H1 (cell line): ENCODE results near the gene ERCC1. TPM values are rescaled to one million over a fixed set of nuclear protein-coding genes. Genes with fewer than 3 reads are reported as not detected.
A peak's percentile ranks its signal among the peaks of the same experiment; 100 is the strongest.

Experiments used
- CTCF ChIA-PET: fragments of 300-600 bp; sonication (Branson Sonifier 250); formaldehyde crosslinking; loops from one replicate; lab custom pipeline; 2021; ENCODE audit not compliant: partially characterized antibody; lab: Charles Lee
- POLR2A ChIA-PET: fragments of 300-600 bp; sonication (Branson Sonifier 250); formaldehyde crosslinking; loops from one replicate; lab custom pipeline; 2021; ENCODE audit warnings: inconsistent platforms; ENCODE audit not compliant: partially characterized antibody; lab: Charles Lee
- DNase-seq, 2 experiments: peaks; one replicate each; pipeline versions ENCODE4 v3.0.0 to v3.0.0-alpha.2; 2010 to 2022; ENCODE audit warnings: low spot score in 2 of 2, low read depth in 1 of 2, mixed read lengths in 1 of 2
- FAIRE-seq: peaks from 2 replicates; lab custom pipeline; 2011; peaks lifted over from hg19 to GRCh38; lab: Jason Lieb, UNC
- H2AFZ ChIP-seq: 2 replicates; pipeline ENCODE4 v1.8.1; 2012; ENCODE audit warnings: low read length, inconsistent platforms
- H2AK5ac ChIP-seq: 2 replicates; pipeline ENCODE4 v1.6.1; 2013; ENCODE audit warnings: low read depth, low read length
- H2BK120ac ChIP-seq: replicated peaks from 2 replicates; pipeline ENCODE3; 2013; ENCODE audit warnings: low read depth, low read length, inconsistent platforms
- H2BK12ac ChIP-seq: 2 replicates; pipeline ENCODE4 v1.6.1; 2013; ENCODE audit warnings: low read depth, low read length
- H2BK15ac ChIP-seq: 2 replicates; pipeline ENCODE4 v1.6.1; 2013; ENCODE audit warnings: low read length
- H2BK20ac ChIP-seq: 2 replicates; pipeline ENCODE4 v1.6.1; 2013; ENCODE audit warnings: low read length
- H2BK5ac ChIP-seq: 2 replicates; pipeline ENCODE4 v1.6.1; 2013; ENCODE audit warnings: low read depth, low read length
- H3K14ac ChIP-seq: 2 replicates; pipeline ENCODE4 v1.6.1; 2013; ENCODE audit warnings: inconsistent platforms; ENCODE audit not compliant: insufficient read length
- H3K18ac ChIP-seq: 2 replicates; pipeline ENCODE4 v1.6.1; 2013; ENCODE audit warnings: low read length; ENCODE audit errors: extremely low read depth
- H3K23ac ChIP-seq: 2 replicates; pipeline ENCODE4 v1.6.1; 2013; ENCODE audit warnings: inconsistent platforms; ENCODE audit not compliant: insufficient read length
- H3K23me2 ChIP-seq: 2 replicates; pipeline ENCODE4 v1.6.1; 2013; ENCODE audit warnings: low read depth, low read length
- H3K27ac ChIP-seq: 2 replicates; pipeline ENCODE4 v1.6.1; 2011; ENCODE audit warnings: low read depth, low read length, inconsistent platforms
- H3K27me3 ChIP-seq, 4 experiments: replicated peaks in 1 of 4; 1 replicate in 1 of 4; 2 replicates in 3 of 4; pipeline versions ENCODE4 v1.6.1 to v1.8.1; 2011 to 2013; ENCODE audit warnings: low read length in 3 of 4, mild to moderate bottlenecking in 3 of 4, inconsistent platforms in 2 of 4, mixed read lengths in 2 of 4, moderate library complexity in 1 of 4; ENCODE audit not compliant: control insufficient read depth in 3 of 4, insufficient read depth in 3 of 4; ENCODE audit errors: extremely low read depth in 1 of 4
- H3K36me3 ChIP-seq, 4 experiments: 2 replicates each; pipeline versions ENCODE4 v1.6.1 to v1.8.1; 2011 to 2013; ENCODE audit warnings: mild to moderate bottlenecking in 4 of 4, low read length in 3 of 4, moderate library complexity in 2 of 4, control low read depth in 1 of 4, inconsistent platforms in 1 of 4; ENCODE audit not compliant: insufficient read depth in 4 of 4, control insufficient read depth in 2 of 4
- H3K4ac ChIP-seq: replicated peaks from 2 replicates; pipeline ENCODE3; 2013; ENCODE audit warnings: low read length, low read depth, mixed read lengths, inconsistent platforms; ENCODE audit not compliant: insufficient read length
- H3K4me1 ChIP-seq, 4 experiments: replicated peaks in 1 of 4; 1 replicate in 1 of 4; 2 replicates in 3 of 4; pipeline versions ENCODE4 v1.6.1 to v1.8.1; 2011 to 2013; ENCODE audit warnings: low read length in 3 of 4, inconsistent platforms in 2 of 4, mixed read lengths in 1 of 4; ENCODE audit not compliant: insufficient read depth in 4 of 4, control insufficient read depth in 3 of 4
- H3K4me2 ChIP-seq, 2 experiments: 2 replicates each; pipeline versions ENCODE4 v1.6.1 to v1.8.1; 2011 to 2013; ENCODE audit warnings: low read depth in 2 of 2, low read length in 2 of 2, control low read depth in 1 of 2, inconsistent platforms in 1 of 2, mild to moderate bottlenecking in 1 of 2; ENCODE audit not compliant: insufficient read depth in 1 of 2
- H3K4me3 ChIP-seq, 4 experiments: fragments of 200-600, 300-600 bp in 1 of 4; sonication (generic), shearing (Covaris generic), sonication (Bioruptor Twin) in 1 of 4; 2 replicates each; pipeline versions ENCODE4 v1.5.1 to v1.8.1; 2011 to 2016; ENCODE audit warnings: low read length in 4 of 4, low read depth in 3 of 4, control low read depth in 2 of 4, inconsistent platforms in 2 of 4, mild to moderate bottlenecking in 2 of 4, mixed read lengths in 1 of 4, moderate library complexity in 1 of 4; ENCODE audit not compliant: insufficient read depth in 2 of 4; ENCODE audit errors: extremely low read depth in 1 of 4
- H3K56ac ChIP-seq: replicated peaks from 2 replicates; pipeline ENCODE3; 2013; ENCODE audit warnings: low read depth, mild to moderate bottlenecking, mixed read lengths, low read length, inconsistent platforms; ENCODE audit not compliant: insufficient read length
- H3K79me1 ChIP-seq: 2 replicates; pipeline ENCODE4 v1.6.1; 2013; ENCODE audit warnings: low read depth, low read length, control low read depth
- H3K79me2 ChIP-seq, 2 experiments: 2 replicates each; pipeline versions ENCODE4 v1.6.1 to v1.8.1; 2012 to 2013; ENCODE audit warnings: low read length in 2 of 2, mild to moderate bottlenecking in 2 of 2, inconsistent platforms in 1 of 2; ENCODE audit not compliant: insufficient read depth in 2 of 2, control insufficient read depth in 1 of 2
- H3K9ac ChIP-seq, 4 experiments: replicated peaks in 1 of 4; 1 replicate in 1 of 4; 2 replicates in 3 of 4; pipeline versions ENCODE4 v1.6.1 to v1.8.1; 2011 to 2013; ENCODE audit warnings: low read depth in 3 of 4, low read length in 3 of 4, control low read depth in 2 of 4, mild to moderate bottlenecking in 2 of 4, moderate library complexity in 2 of 4, inconsistent platforms in 1 of 4; ENCODE audit errors: extremely low read depth in 1 of 4
- H3K9me3 ChIP-seq, 2 experiments: 2 replicates each; pipeline versions ENCODE4 v1.6.1 to v1.8.1; 2012 to 2013; ENCODE audit warnings: mild to moderate bottlenecking in 2 of 2, moderate library complexity in 2 of 2, control low read depth in 1 of 2, inconsistent platforms in 1 of 2, low read depth in 1 of 2, low read length in 1 of 2, mixed read lengths in 1 of 2; ENCODE audit not compliant: insufficient read depth in 2 of 2
- H4K20me1 ChIP-seq, 2 experiments: replicated peaks in 1 of 2; 2 replicates each; pipeline versions ENCODE3 to v1.8.1; 2011 to 2013; ENCODE audit warnings: inconsistent platforms in 2 of 2, low read length in 2 of 2, mild to moderate bottlenecking in 1 of 2; ENCODE audit not compliant: insufficient read depth in 2 of 2, control insufficient read depth in 1 of 2
- H4K5ac ChIP-seq: 2 replicates; pipeline ENCODE4 v1.6.1; 2013; ENCODE audit warnings: low read length, low read depth, mixed read lengths, inconsistent platforms; ENCODE audit not compliant: insufficient read length
- H4K8ac ChIP-seq: 2 replicates; pipeline ENCODE4 v1.8.0; 2013; ENCODE audit warnings: mild to moderate bottlenecking, moderate library complexity, low read length, inconsistent platforms; ENCODE audit not compliant: insufficient read depth; ENCODE audit errors: extremely low read depth
- H4K91ac ChIP-seq: replicated peaks from 2 replicates; pipeline ENCODE3; 2013; ENCODE audit warnings: low read length, mixed read lengths, inconsistent platforms; ENCODE audit not compliant: insufficient read length
- EP300 ChIP-seq, 2 experiments: IDR thresholded peaks; 1 replicate in 1 of 2; 2 replicates in 1 of 2; pipeline ENCODE4 v1.6.1; 2011 to 2012; ENCODE audit warnings: low read depth in 2 of 2, low read length in 2 of 2, mild to moderate bottlenecking in 2 of 2, borderline replicate concordance in 1 of 2, inconsistent platforms in 1 of 2, moderate library complexity in 1 of 2
- KDM1A ChIP-seq: fragments of 200-600, 300-600 bp; sonication (generic); IDR thresholded peaks from 2 replicates; pipeline ENCODE4 v1.7.1; 2016; ENCODE audit warnings: mild to moderate bottlenecking, low read length, borderline replicate concordance
- KDM4A ChIP-seq: IDR thresholded peaks from one replicate; pipeline ENCODE4 v1.7.1; 2012; ENCODE audit warnings: low read depth, mild to moderate bottlenecking, moderate library complexity, low read length, inconsistent platforms; ENCODE audit not compliant: severe bottlenecking
- NRF1 ChIP-seq: IDR thresholded peaks from 2 replicates; pipeline ENCODE4 v1.6.1; 2011; ENCODE audit warnings: mild to moderate bottlenecking, low read depth, low read length, improper control_type of control experiment
- RAD21 ChIP-seq, 2 experiments: IDR thresholded peaks in 1 of 2; conservative IDR thresholded peaks in 1 of 2; 2 replicates each; pipeline ENCODE4 v1.6.1; 2011; ENCODE audit warnings: low read depth in 2 of 2, low read length in 2 of 2, improper control_type of control experiment in 1 of 2, inconsistent platforms in 1 of 2, mild to moderate bottlenecking in 1 of 2, moderate library complexity in 1 of 2
- RFX5 ChIP-seq: IDR thresholded peaks from 2 replicates; pipeline ENCODE4 v1.6.1; 2011; ENCODE audit warnings: low read depth, low read length, improper control_type of control experiment, borderline replicate concordance
- SP1 ChIP-seq: IDR thresholded peaks from 2 replicates; pipeline ENCODE4 v1.6.1; 2011; ENCODE audit warnings: low read depth, low read length
- SP2 ChIP-seq: IDR thresholded peaks from 2 replicates; pipeline ENCODE4 v1.6.1; 2012; ENCODE audit warnings: mild to moderate bottlenecking, low read length, inconsistent platforms
- WGBS, 2 experiments: shearing (Covaris generic) in 1 of 2; methylation state at CpG; one replicate each; pipeline versions ENCODE4 v1.1.6 to v1.1.7; 2013 to 2015; ENCODE audit warnings: low lambda C conversion rate in 2 of 2, mixed read lengths in 2 of 2, inconsistent platforms in 1 of 2, low coverage in 1 of 2, missing lambda C conversion rate in 1 of 2; ENCODE audit not compliant: insufficient replicate concordance in 2 of 2, insufficient coverage in 1 of 2, insufficient read length in 1 of 2; ENCODE audit errors: extremely low coverage in 1 of 2, missing lambda C conversion rate in 1 of 2; 5-methylcytosine and 5-hydroxymethylcytosine counted together
- polyA plus RNA-seq, 7 experiments: library from polyadenylated mRNA; depleted of rRNA in 3 of 7; stranded (reverse) in 5 of 7; unstranded in 2 of 7; fragments of >200 nt in 5 of 7; fragments of 200-250 nt in 2 of 7; gene quantifications; 1 replicate in 5 of 7; 2 replicates in 1 of 7; 4 replicates in 1 of 7; pipeline versions ENCODE4 v1.2.1 to v1.2.3, GENCODE V29; 2011 to 2013; ENCODE audit warnings: missing spikeins in 2 of 7, mixed read lengths in 2 of 7
- total RNA-seq: library from RNA; stranded (reverse); fragmentation: NEBNext Ultra II Directional; extraction: Animal tissue kit (Norgen Biotek cat#: 25700); gene quantifications from 2 replicates; pipeline ENCODE4 v1.2.1, GENCODE V29; 2021
- TF ChIP-seq, protein P1 (sequence below): IDR thresholded peaks from 2 replicates; pipeline ENCODE4 v1.6.1; 2012; ENCODE audit warnings: low read length, inconsistent platforms

ERCC1 gene
- total and polyA plus RNA-seq, 2 of the 8 experiments (the other 6 are each of a cell fraction or from before 2014, with no cell fraction given) = 44.7 to 94.2 TPM

DNA sequence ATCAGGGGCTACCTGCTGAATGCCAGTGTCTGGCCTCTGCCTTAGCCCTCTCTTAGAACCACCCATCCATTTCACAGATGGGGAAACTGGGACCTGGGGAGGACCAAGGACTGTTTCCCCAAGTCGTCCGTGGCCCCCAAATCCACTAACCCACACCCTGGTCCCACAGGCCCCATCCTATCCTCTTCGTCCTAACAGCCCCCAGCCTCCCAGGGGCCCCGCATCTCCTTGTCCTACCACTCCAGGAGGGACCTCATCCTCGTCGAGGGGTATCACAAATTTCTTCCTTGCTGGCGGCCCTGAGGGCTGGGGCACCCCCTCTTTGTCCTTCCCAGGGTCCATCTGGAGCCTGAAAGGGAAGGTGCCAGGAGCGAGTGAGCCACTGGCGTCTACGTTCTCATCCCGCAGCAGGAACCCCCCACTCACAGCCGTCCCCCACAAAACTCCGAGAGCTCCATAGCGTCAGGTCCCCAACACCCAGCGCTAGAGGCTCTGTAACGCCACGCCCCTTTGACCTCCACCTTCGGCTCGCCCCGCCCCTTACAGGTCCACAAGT is 606 bp downstream of the ERCC1 start:
- peaks cover 10% of the 10 kb centered on the region for H3K23me2 ChIP-seq
- no peak for FAIRE-seq
- H3K56ac ChIP-seq = peak overlapping the region; percentile 72
- TF ChIP-seq, protein P1, sequence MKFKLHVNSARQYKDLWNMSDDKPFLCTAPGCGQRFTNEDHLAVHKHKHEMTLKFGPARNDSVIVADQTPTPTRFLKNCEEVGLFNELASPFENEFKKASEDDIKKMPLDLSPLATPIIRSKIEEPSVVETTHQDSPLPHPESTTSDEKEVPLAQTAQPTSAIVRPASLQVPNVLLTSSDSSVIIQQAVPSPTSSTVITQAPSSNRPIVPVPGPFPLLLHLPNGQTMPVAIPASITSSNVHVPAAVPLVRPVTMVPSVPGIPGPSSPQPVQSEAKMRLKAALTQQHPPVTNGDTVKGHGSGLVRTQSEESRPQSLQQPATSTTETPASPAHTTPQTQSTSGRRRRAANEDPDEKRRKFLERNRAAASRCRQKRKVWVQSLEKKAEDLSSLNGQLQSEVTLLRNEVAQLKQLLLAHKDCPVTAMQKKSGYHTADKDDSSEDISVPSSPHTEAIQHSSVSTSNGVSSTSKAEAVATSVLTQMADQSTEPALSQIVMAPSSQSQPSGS = peak; percentile 6; the same call in 1 of the 2 replicates
- TF ChIP-seq SP1 (no peak), KDM1A (0 out of 2 replicates have a peak, but pooled peaks have one; percentile 39), KDM4A (peak; percentile 27), NRF1 (no peak), SP2 (no peak), EP300 (IDR thresholded peaks at IDR 0.05; ENCODE audit: borderline replicate concordance in 1 of 2, low read depth in 2 of 2, low read length in 2 of 2) (no peak), RFX5 (no peak), RAD21 (IDR thresholded peaks at IDR 0.05 in 1 of 2, conservative IDR thresholded peaks at IDR 0.05 in 1 of 2; ENCODE audit: low read depth in 2 of 2, low read length in 2 of 2) (no peak)

More for the DNA sequence above, 606 bp downstream of the ERCC1 start:
- no peaks in the 10 kb centered on the region for H3K9me3 ChIP-seq
- peak overlapping the region; percentile 65; the same call in 1 of the 2 replicates for H2AK5ac ChIP-seq
- H3K18ac ChIP-seq = peak overlapping the region; percentile 90
- H3K36me3 ChIP-seq = peaks cover 0 to 10% (median 3%) of the 10 kb centered on the region in 4 experiments; a peak in 4 of 8 replicates
- H2BK12ac ChIP-seq = peak overlapping the region; percentile 80; the same call in 1 of the 2 replicates
- H3K23ac ChIP-seq = no peak overlapping the region
- H3K9ac ChIP-seq = peak overlapping the region; percentile 55 to 59 (median 57); a peak in 6 of 7 replicates
- peaks cover 0 to 11% (median 6%) of the 10 kb centered on the region in 4 experiments; a peak in 6 of 7 replicates for H3K4me1 ChIP-seq
- H3K79me1 ChIP-seq = peaks cover 2% of the 10 kb centered on the region; the same call in 1 of the 2 replicates
- H2BK5ac ChIP-seq = peak overlapping the region; percentile 83; the same call in 1 of the 2 replicates
- no peak overlapping the region for H2AFZ ChIP-seq
- no peak overlapping the region for H3K27ac ChIP-seq
- H2BK20ac ChIP-seq = no peak overlapping the region
- peaks cover 0 to 6% of the 10 kb centered on the region in 2 experiments for H4K20me1 ChIP-seq
- peak overlapping the region; percentile 52 to 67 (median 64) for H3K4me3 ChIP-seq
- no peak overlapping the region for H4K91ac ChIP-seq
- no peak overlapping the region for H2BK120ac ChIP-seq
- peaks cover 0 to 9% of the 10 kb centered on the region in 2 experiments; a peak in 1 of 4 replicates for H3K79me2 ChIP-seq
- H3K4me2 ChIP-seq = peak overlapping the region; percentile 95 to 98
- ChIA-PET POLR2A (interaction anchor here (0.5 to 2.7 kb wide), 12 partner anchors 8 to 62 kb away, joined by 3 to 19 read pairs (median 5); partner anchors contain the start of gene FOSB), CTCF (interaction anchor here (1.0 to 21.2 kb wide), 2 partner anchors 16 to 51 kb away, joined by 6 to 760 read pairs; partner anchors contain the start of gene FOSB)
- H2BK15ac ChIP-seq = peak overlapping the region; percentile 61; the same call in 1 of the 2 replicates
- no peaks in the 10 kb centered on the region for H3K27me3 ChIP-seq
- H3K14ac ChIP-seq = no peak overlapping the region
- H4K8ac ChIP-seq = no peak overlapping the region
- no peak overlapping the region for H3K4ac ChIP-seq
- 16% methylated on average over 18 of the region's 20 CpGs; no CpG with 5 or more reads in 1 of the 2 experiments for WGBS, 2 experiments
- peak overlapping the region; percentile 60 for H4K5ac ChIP-seq
- no peak for DNase-seq
